ENCODE data around the gene ACOT11.
"Not testable (repeated sequence)": the region's sequence is repeated elsewhere in the genome, so short reads cannot be mapped to it uniquely, and the experiment has no call there.

GRCh38 chr1:54635804-54636203 lies 87.8 kb downstream of the ACOT11 start:
- not testable (repeated sequence) for TF ChIP-seq POLR2AphosphoS5 (IDR thresholded peaks at IDR 0.05); CTCF (IDR thresholded peaks at IDR 0.05); POLR2A (IDR thresholded peaks at IDR 0.05; ENCODE audit: low read depth); EP300 (IDR thresholded peaks at IDR 0.05)
